ENCODE results near the gene NEURL2.
A peak's percentile ranks its signal among the peaks of the same experiment; 100 is the strongest.
"Not testable (repeated sequence)": the region's sequence is repeated elsewhere in the genome, so short reads cannot be mapped to it uniquely, and the experiment has no call there.

The NEURL2 gene

GRCh38 chr20:45919542-45920399 lies 28.8 kb upstream of the NEURL2 start:
- DNase-seq = no peak

GRCh38 chr20:45918779-45919537 lies 27.9 kb upstream of the NEURL2 start:
- no peak for DNase-seq

- DNase-seq = no peak
These were observed 27.3 kb upstream of the NEURL2 start for GRCh38 chr20:45918182-45918737.

- DNase-seq = no peak
These were observed 26.8 kb upstream of the NEURL2 start for GRCh38 chr20:45917790-45918141.

GRCh38 chr20:45913116-45913515 lies 22.1 kb upstream of the NEURL2 start:
- no peak for DNase-seq

GRCh38 chr20:45912344-45912682 lies 21.3 kb upstream of the NEURL2 start:
- DNase-seq = no peak

- DNase-seq = peak; percentile 72
These were observed 20.7 kb upstream of the NEURL2 start, which contains the start of gene PLTP for GRCh38 chr20:45911486-45912343. Gene PLTP (minus strand): TSS chr20:45912155. CDS start chr20:45911452, 703 bp downstream.

- DNase-seq = peak; percentile 100
These were observed 19.9 kb upstream of the NEURL2 start for GRCh38 chr20:45910670-45911485.

GRCh38 chr20:45909817-45910669 lies 19.0 kb upstream of the NEURL2 start:
- no peak for DNase-seq

GRCh38 chr20:45909336-45909808 lies 18.4 kb upstream of the NEURL2 start:
- no peak for DNase-seq

- DNase-seq = no peak
These were observed 17.1 kb upstream of the NEURL2 start for GRCh38 chr20:45908084-45908483.

- DNase-seq = no peak
These were observed 16.4 kb upstream of the NEURL2 start for GRCh38 chr20:45907219-45907948.

- DNase-seq = no peak
These were observed 14.6 kb upstream of the NEURL2 start for GRCh38 chr20:45905505-45906079.

- DNase-seq = no peak
These were observed 13.8 kb upstream of the NEURL2 start for GRCh38 chr20:45904583-45905504.

- DNase-seq = no peak
These were observed 11.2 kb upstream of the NEURL2 start for GRCh38 chr20:45902199-45902701.

GRCh38 chr20:45901332-45901731 lies 10.3 kb upstream of the NEURL2 start:
- DNase-seq = not testable (repeated sequence)

- no peak for DNase-seq
These were observed 8.2 kb upstream of the NEURL2 start for GRCh38 chr20:45899046-45899835.

- DNase-seq = no peak
These were observed 7.3 kb upstream of the NEURL2 start for GRCh38 chr20:45898285-45898684.
